ENCODE measurements around the gene GFRA4.
"Not testable (repeated sequence)": the region's sequence is repeated elsewhere in the genome, so short reads cannot be mapped to it uniquely, and the experiment has no call there.

Gene GFRA4

DNA sequence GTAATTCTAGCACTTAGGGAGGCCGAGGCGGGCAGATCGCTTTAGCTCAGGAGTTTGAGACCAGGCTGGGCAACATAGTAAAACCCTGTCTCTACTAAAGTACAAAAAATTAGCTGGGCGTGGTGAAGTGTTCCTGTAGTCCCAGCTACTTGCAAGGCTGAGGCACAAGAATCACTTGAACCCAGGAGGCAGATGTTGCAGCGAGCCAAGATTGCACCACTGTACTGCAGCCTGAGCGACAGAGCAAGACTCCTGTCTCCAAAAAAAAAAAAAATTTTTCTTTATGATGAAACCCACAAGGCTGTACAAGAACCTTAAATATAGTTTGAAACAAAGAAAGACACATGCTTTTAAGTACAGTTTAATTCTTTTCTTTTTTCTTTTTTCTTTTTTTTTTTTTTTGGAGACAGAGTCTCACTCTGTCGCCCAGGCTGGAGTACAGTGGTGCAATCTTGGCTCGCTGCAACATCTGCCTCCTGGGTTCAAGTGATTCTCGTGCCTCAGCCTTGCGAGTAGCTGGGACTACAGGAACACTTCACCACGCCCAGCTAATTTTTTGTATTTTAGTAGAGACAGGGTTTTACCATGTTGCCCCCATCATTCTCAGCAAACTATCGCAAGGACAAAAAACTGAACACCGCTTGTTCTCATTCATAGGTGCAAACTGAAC is 47.9 kb downstream of the GFRA4 start:
- DNase-seq (ENCODE audit: low read depth): not testable (repeated sequence)

- DNase-seq (ENCODE audit: low read depth): no peak
Measured at GRCh38 chr20:3614466-3614865, 48.7 kb downstream of the GFRA4 start.

DNA sequence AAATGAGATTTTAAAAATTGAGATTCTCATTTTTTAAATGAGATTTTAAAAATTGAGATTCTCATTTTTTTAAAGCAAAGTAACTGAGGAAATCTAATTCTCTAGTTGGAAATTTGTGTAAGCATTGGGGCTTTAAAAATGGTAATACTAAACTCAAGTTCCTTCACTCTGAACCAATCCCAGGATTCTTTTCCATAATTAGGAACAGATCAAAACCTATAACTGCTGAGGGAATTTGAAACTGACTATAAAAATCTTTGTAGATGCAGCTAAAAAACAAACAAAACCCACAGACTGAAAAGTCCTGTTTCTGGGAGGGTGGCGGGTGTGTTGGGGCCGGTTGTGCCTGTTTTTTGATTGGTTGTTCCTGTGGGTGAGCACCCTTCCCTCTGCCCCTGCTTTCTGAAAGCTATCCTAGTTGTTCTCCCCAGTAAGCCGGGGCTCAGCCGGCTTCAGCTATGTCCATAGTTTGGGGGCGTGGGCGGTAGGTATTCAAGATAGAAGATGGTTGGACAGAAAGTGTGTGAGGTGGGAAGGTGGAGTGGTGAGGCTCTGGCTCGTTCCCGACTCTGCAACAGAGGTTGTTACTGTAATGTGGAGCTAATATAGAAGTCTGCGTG is 49.3 kb downstream of the GFRA4 start:
- no peak for DNase-seq (ENCODE audit: low read depth)

DNA sequence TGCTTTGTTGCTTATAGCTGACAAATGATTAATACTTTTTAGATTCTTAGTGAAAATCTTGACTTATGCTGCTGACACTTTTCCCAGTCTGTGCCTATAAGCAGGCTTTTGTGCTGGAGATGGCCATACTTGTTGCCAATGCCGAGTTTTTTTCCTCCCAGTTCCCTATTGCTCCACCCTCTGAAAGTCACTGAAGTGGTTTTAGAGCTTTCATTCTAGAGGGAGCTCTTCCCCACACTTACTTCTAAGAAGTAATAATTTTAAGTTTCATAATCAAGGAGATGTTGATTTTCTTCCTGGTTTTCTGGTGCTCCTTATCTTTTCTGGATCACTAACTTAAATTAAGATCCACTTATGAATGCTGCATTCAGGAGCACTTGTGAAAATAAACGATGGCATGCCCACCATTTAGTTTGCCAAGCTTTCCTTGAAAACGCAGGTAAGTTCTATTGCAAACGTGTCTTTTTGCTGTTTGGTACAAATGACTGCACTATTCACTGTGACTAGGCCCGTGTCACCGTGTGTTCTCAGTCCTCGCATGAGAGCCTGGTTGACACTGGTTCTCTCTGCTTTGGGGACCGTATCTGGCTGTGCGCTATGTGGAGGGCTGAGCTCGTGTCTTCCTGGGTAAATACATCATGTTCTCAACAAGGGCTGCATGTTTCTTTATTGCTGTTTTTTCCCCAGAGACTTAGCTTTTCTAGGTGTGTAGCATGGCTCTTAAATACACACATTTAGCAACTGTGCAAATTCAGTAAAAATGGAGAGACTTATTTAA is 50.2 kb downstream of the GFRA4 start:
- peak; percentile 6 for DNase-seq (ENCODE audit: low read depth)

- DNase-seq (ENCODE audit: low read depth): no peak
Measured at GRCh38 chr20:3611901-3612300, 51.3 kb downstream of the GFRA4 start.
